ENCODE measurements around the gene PPP4R2. TPM values are rescaled to one million over a fixed set of nuclear protein-coding genes. Genes with fewer than 3 reads are reported as not detected.
"Not testable (repeated sequence)": the region's sequence is repeated elsewhere in the genome, so short reads cannot be mapped to it uniquely, and the experiment has no call there.

The PPP4R2 gene
- total RNA-seq, 1 donor from 2014 or later: 82.1 TPM

GRCh38 chr3:73021301-73021835 is 24.8 kb downstream of the PPP4R2 start:
- DNase-seq (ENCODE audit: low spot score): no peak

- DNase-seq (ENCODE audit: low spot score): no peak
These were observed 28.2 kb downstream of the PPP4R2 start for GRCh38 chr3:73024836-73025235.

GRCh38 chr3:73026111-73026759 is 29.6 kb downstream of the PPP4R2 start:
- DNase-seq (ENCODE audit: low spot score): no peak

- DNase-seq (ENCODE audit: low spot score): no peak
These were observed 30.1 kb downstream of the PPP4R2 start for GRCh38 chr3:73026760-73027113.

GRCh38 chr3:73028803-73029202 is 32.2 kb downstream of the PPP4R2 start:
- no peak for DNase-seq (ENCODE audit: low spot score)

GRCh38 chr3:73029321-73029796 is 32.7 kb downstream of the PPP4R2 start:
- no peak for DNase-seq (ENCODE audit: low spot score)

GRCh38 chr3:73030073-73030597 is 33.5 kb downstream of the PPP4R2 start:
- no peak for DNase-seq (ENCODE audit: low spot score)

- no peak for DNase-seq (ENCODE audit: low spot score)
These were observed 35.0 kb downstream of the PPP4R2 start for GRCh38 chr3:73031573-73032103.

GRCh38 chr3:73036694-73037591 is 40.3 kb downstream of the PPP4R2 start:
- DNase-seq (ENCODE audit: low spot score): no peak

- DNase-seq (ENCODE audit: low spot score): no peak
These were observed 44.9 kb downstream of the PPP4R2 start for GRCh38 chr3:73041537-73041936.

GRCh38 chr3:73043414-73043813 is 46.8 kb downstream of the PPP4R2 start:
- no peak for DNase-seq (ENCODE audit: low spot score)

- DNase-seq (ENCODE audit: low spot score): no peak
These were observed 48.8 kb downstream of the PPP4R2 start for GRCh38 chr3:73045391-73045790.

GRCh38 chr3:73046195-73046594 is 49.6 kb downstream of the PPP4R2 start:
- DNase-seq (ENCODE audit: low spot score): no peak

GRCh38 chr3:73049319-73049718 is 52.7 kb downstream of the PPP4R2 start:
- no peak for DNase-seq (ENCODE audit: low spot score)

- DNase-seq (ENCODE audit: low spot score): no peak
These were observed 56.2 kb downstream of the PPP4R2 start for GRCh38 chr3:73052857-73053256.

GRCh38 chr3:73055583-73055982 is 59.0 kb downstream of the PPP4R2 start:
- no peak for DNase-seq (ENCODE audit: low spot score)

- no peak for DNase-seq (ENCODE audit: low spot score)
These were observed 59.6 kb downstream of the PPP4R2 start for GRCh38 chr3:73056014-73056844.

GRCh38 chr3:73056845-73057150 is 60.2 kb downstream of the PPP4R2 start:
- DNase-seq (ENCODE audit: low spot score): no peak

GRCh38 chr3:73060302-73060723 is 63.7 kb downstream of the PPP4R2 start:
- DNase-seq (ENCODE audit: low spot score): no peak

- no peak for DNase-seq (ENCODE audit: low spot score)
These were observed 64.8 kb downstream of the PPP4R2 start, which contains the start of gene EBLN2 for GRCh38 chr3:73061416-73061815. TSS of gene EBLN2 (plus strand) at chr3:73061659. CDS start at chr3:73062082, 423 bp downstream.

- DNase-seq (ENCODE audit: low spot score): not testable (repeated sequence)
These were observed 69.6 kb downstream of the PPP4R2 start for GRCh38 chr3:73066243-73066642.

Measured in mesenteric fat pad (tissue), 1 donor.